Measurements from ENCODE around the gene MYL6B. TPM values are rescaled to one million over a fixed set of nuclear protein-coding genes. Genes with fewer than 3 reads are reported as not detected.
A peak's percentile ranks its signal among the peaks of the same experiment; 100 is the strongest.
"Not testable (repeated sequence)": the region's sequence is repeated elsewhere in the genome, so short reads cannot be mapped to it uniquely, and the experiment has no call there.

Gene MYL6B
- total RNA-seq = 53.7 TPM

- peak; percentile 94 for DNase-seq (ENCODE audit: low spot score)
These were observed at the start of gene MYL6B for GRCh38 chr12:56152132-56152755. Gene MYL6B, plus strand, starts transcription at chr12:56152587. Its CDS starts 1,332 bp downstream, at chr12:56153919.

- DNase-seq (ENCODE audit: low spot score) = no peak
These were observed 49.7 kb upstream of the MYL6B start for GRCh38 chr12:56102683-56103065.

- DNase-seq (ENCODE audit: low spot score) = no peak
These were observed 49.2 kb upstream of the MYL6B start for GRCh38 chr12:56103066-56103711.

- no peak for DNase-seq (ENCODE audit: low spot score)
These were observed 48.6 kb upstream of the MYL6B start for GRCh38 chr12:56103823-56104108.

GRCh38 chr12:56104109-56104814 is 48.1 kb upstream of the MYL6B start, which contains the start of gene PA2G4:
Gene PA2G4, plus strand, starts transcription at chr12:56104559. Its CDS starts 179 bp downstream, at chr12:56104738.
- DNase-seq (ENCODE audit: low spot score) = peak; percentile 98

- no peak for DNase-seq (ENCODE audit: low spot score)
These were observed 47.4 kb upstream of the MYL6B start for GRCh38 chr12:56104815-56105608.

GRCh38 chr12:56105609-56105902 is 46.8 kb upstream of the MYL6B start:
- DNase-seq (ENCODE audit: low spot score) = no peak

GRCh38 chr12:56107242-56107641 is 45.1 kb upstream of the MYL6B start:
- no peak for DNase-seq (ENCODE audit: low spot score)

- DNase-seq (ENCODE audit: low spot score) = no peak
These were observed 41.8 kb upstream of the MYL6B start for GRCh38 chr12:56110571-56110970.

GRCh38 chr12:56114084-56114483 is 38.3 kb upstream of the MYL6B start:
- DNase-seq (ENCODE audit: low spot score) = no peak

- no peak for DNase-seq (ENCODE audit: low spot score)
These were observed 37.1 kb upstream of the MYL6B start for GRCh38 chr12:56115329-56115728.

- DNase-seq (ENCODE audit: low spot score) = peak; percentile 97
These were observed 35.9 kb upstream of the MYL6B start, which contains the start of gene RPL41 for GRCh38 chr12:56116267-56117081. Gene RPL41, plus strand, starts transcription at chr12:56116633.

- DNase-seq (ENCODE audit: low spot score) = not testable (repeated sequence)
These were observed 35.2 kb upstream of the MYL6B start for GRCh38 chr12:56117082-56117706.

- DNase-seq (ENCODE audit: low spot score) = peak; percentile 99
These were observed 34.4 kb upstream of the MYL6B start, which contains the start of gene ZC3H10 for GRCh38 chr12:56117778-56118687. Gene ZC3H10, plus strand, starts transcription at chr12:56118266. Its CDS starts 2,297 bp downstream, at chr12:56120563.

- no peak for DNase-seq (ENCODE audit: low spot score)
These were observed 33.6 kb upstream of the MYL6B start for GRCh38 chr12:56118688-56119357.

GRCh38 chr12:56119361-56119796 is 33.0 kb upstream of the MYL6B start:
- DNase-seq (ENCODE audit: low spot score) = peak; percentile 71

GRCh38 chr12:56120158-56120846 is 32.1 kb upstream of the MYL6B start:
- DNase-seq (ENCODE audit: low spot score) = no peak

- no peak for DNase-seq (ENCODE audit: low spot score)
These were observed 31.1 kb upstream of the MYL6B start for GRCh38 chr12:56121204-56121870.
